ENCODE measurements around the gene ARHGAP25. TPM values are rescaled to one million over a fixed set of nuclear protein-coding genes. Genes with fewer than 3 reads are reported as not detected.

Gene ARHGAP25
- total RNA-seq, 1 donor from 2014 or later: 9.6 TPM

DNA sequence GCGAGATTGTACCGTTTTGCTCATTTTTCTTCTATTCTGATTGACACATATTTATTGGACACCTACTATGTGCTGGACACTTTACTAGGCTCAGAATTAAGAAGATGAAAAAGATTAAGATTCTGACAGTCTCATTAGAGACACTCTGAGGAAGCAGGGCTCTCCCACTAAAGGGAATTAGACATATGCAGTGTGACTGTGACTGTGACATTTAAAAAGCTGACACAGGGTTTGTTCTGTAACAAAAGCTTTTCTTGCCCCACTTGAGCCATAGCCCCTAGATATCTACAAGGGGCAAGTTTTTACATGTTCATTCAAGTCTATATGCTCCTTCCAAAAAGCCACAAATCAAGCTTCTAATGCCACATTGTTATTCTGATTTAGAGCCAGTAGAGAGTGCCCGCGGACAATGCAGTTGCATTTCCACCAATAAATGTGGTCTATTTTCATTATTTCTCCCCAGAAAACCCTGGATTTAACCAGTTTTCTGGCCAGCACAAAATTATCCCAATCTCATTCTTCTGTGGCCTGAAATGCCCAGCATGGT lies 9.8 kb downstream of the ARHGAP25 start:
- H3K4me1 ChIP-seq: peaks cover 7% of the 10 kb centered on the region
- H3K27me3 ChIP-seq: no peaks in the 10 kb centered on the region
- DNase-seq (ENCODE audit: extremely low spot score in 2 of 2): peak in 1 of 2 donors; percentile 37
- H3K9me3 ChIP-seq: no peaks in the 10 kb centered on the region
- intact Hi-C loops (cut with DNase I): no loop called here
- TF ChIP-seq CTCF (IDR thresholded peaks at IDR 0.05): no peak
- no peak for TF ChIP-seq POLR2A (IDR thresholded peaks at IDR 0.05)
- no peak for TF ChIP-seq POLR2AphosphoS5 (IDR thresholded peaks at IDR 0.05; ENCODE audit: insufficient read depth in 1 of 2, low read depth in 1 of 2)
- H3K27ac ChIP-seq: no peak overlapping the region
- no peak overlapping the region for H3K4me3 ChIP-seq
- no peaks in the 10 kb centered on the region for H3K36me3 ChIP-seq

- intact Hi-C loops (cut with DNase I): no loop called here
- peak; percentile 22 to 49 for DNase-seq (ENCODE audit: extremely low spot score in 2 of 2)
- no peak for TF ChIP-seq POLR2AphosphoS5 (IDR thresholded peaks at IDR 0.05; ENCODE audit: insufficient read depth in 1 of 2, low read depth in 1 of 2)
- Histone ChIP-seq H3K27me3 (no peaks in the 10 kb centered on the region), H3K4me3 (no peak overlapping the region), H3K36me3 (no peaks in the 10 kb centered on the region), H3K4me1 (peaks cover 7% of the 10 kb centered on the region), H3K27ac (no peak overlapping the region), H3K9me3 (no peaks in the 10 kb centered on the region)
Measured at GRCh38 chr2:68745006-68745405, 10.4 kb downstream of the ARHGAP25 start.

DNA sequence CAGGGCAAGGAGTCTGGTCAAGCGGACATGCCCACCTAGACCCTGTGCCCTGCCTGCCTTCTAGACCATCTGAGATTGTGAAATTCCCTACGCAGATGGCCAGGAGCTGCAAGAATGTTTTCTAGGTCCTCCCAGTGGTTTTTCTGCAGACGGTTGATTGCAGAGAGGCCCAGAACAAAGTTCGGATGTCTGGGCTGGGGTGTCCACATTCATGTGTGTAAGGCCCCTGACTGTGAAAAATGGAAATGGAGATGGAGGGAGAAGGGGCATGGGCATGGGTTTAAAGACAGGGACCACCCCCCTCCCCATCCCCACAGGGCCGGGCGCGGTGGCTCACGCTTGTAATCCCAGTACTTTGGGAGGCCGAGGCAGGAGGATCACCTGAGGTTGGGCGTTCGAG lies 11.8 kb downstream of the ARHGAP25 start:
- no peaks in the 10 kb centered on the region for H3K4me1 ChIP-seq
- H3K4me3 ChIP-seq: no peak overlapping the region
- DNase-seq (ENCODE audit: extremely low spot score in 2 of 2): peak; percentile 47 to 55
- no peaks in the 10 kb centered on the region for H3K27me3 ChIP-seq
- TF ChIP-seq POLR2A (IDR thresholded peaks at IDR 0.05) (no peak), POLR2AphosphoS5 (IDR thresholded peaks at IDR 0.05; ENCODE audit: insufficient read depth in 1 of 2, low read depth in 1 of 2) (no peak), CTCF (IDR thresholded peaks at IDR 0.05) (no peak)
- no peaks in the 10 kb centered on the region for H3K36me3 ChIP-seq
- H3K9me3 ChIP-seq: no peaks in the 10 kb centered on the region
- intact Hi-C loops (cut with DNase I): no loop called here
- no peak overlapping the region for H3K27ac ChIP-seq

DNA sequence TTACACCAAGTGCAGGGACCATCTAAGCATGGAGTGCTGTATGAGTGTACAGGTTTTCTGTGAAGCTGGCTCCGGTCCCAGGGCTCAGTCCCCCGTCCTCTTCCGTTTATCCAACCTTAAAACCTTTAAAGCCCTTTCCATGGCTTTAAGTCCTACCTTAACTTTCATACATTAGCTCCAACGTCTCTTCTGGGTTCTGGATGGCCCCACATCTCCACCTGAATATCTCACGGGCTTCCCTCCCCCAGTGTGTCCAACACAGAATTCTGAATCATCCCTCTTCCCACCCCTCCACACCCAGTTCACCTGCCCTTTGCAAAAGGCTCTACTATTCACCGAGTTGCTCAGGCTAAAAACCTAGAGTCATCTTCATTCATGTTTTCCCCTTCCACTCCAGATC lies 12.8 kb downstream of the ARHGAP25 start:
- no peaks in the 10 kb centered on the region for H3K27me3 ChIP-seq
- H3K27ac ChIP-seq: no peak overlapping the region
- intact Hi-C loops (cut with DNase I): no loop called here
- peak in 1 of 2 donors; percentile 77 for DNase-seq (ENCODE audit: extremely low spot score in 2 of 2)
- no peaks in the 10 kb centered on the region for H3K4me1 ChIP-seq
- no peaks in the 10 kb centered on the region for H3K9me3 ChIP-seq
- no peak for TF ChIP-seq POLR2A (IDR thresholded peaks at IDR 0.05)
- TF ChIP-seq CTCF (IDR thresholded peaks at IDR 0.05): no peak
- TF ChIP-seq POLR2AphosphoS5 (IDR thresholded peaks at IDR 0.05; ENCODE audit: insufficient read depth in 1 of 2, low read depth in 1 of 2): no peak
- no peak overlapping the region for H3K4me3 ChIP-seq
- H3K36me3 ChIP-seq: no peaks in the 10 kb centered on the region

- Histone ChIP-seq H3K27ac (no peak overlapping the region), H3K9me3 (no peaks in the 10 kb centered on the region), H3K4me3 (no peak overlapping the region), H3K4me1 (no peaks in the 10 kb centered on the region), H3K36me3 (no peaks in the 10 kb centered on the region), H3K27me3 (no peaks in the 10 kb centered on the region)
- TF ChIP-seq POLR2AphosphoS5 (IDR thresholded peaks at IDR 0.05; ENCODE audit: insufficient read depth in 1 of 2, low read depth in 1 of 2) (no peak), POLR2A (IDR thresholded peaks at IDR 0.05) (no peak), CTCF (IDR thresholded peaks at IDR 0.05) (no peak)
- peak; percentile 12 to 32 for DNase-seq (ENCODE audit: extremely low spot score in 2 of 2)
- intact Hi-C loops (cut with DNase I): no loop called here
Measured at GRCh38 chr2:68747900-68748299, 13.3 kb downstream of the ARHGAP25 start.

Data from vagina (tissue), 2 donors.